AG09309 (cell line): ENCODE data around the gene CDK5RAP1.
A peak's percentile ranks its signal among the peaks of the same experiment; 100 is the strongest.
"Not testable (repeated sequence)": the region's sequence is repeated elsewhere in the genome, so short reads cannot be mapped to it uniquely, and the experiment has no call there.

Source experiments
- DNase-seq: peaks from one replicate; pipeline ENCODE4 v3.0.0-alpha.2; 2010; ENCODE audit warnings: low read depth
- H3K4me3 ChIP-seq: 2 replicates; pipeline ENCODE4 v1.5.1; 2011; ENCODE audit warnings: mild to moderate bottlenecking, low read depth, low read length, moderate library complexity; ENCODE audit not compliant: control insufficient read depth
- TF ChIP-seq, protein P1 (sequence below): IDR thresholded peaks from 2 replicates; pipeline ENCODE4 v1.5.1; 2011; ENCODE audit warnings: mild to moderate bottlenecking, low read depth, low read length, inconsistent platforms; ENCODE audit not compliant: insufficient read depth, control insufficient read depth; ENCODE audit errors: missing control alignments

The CDK5RAP1 gene

DNA sequence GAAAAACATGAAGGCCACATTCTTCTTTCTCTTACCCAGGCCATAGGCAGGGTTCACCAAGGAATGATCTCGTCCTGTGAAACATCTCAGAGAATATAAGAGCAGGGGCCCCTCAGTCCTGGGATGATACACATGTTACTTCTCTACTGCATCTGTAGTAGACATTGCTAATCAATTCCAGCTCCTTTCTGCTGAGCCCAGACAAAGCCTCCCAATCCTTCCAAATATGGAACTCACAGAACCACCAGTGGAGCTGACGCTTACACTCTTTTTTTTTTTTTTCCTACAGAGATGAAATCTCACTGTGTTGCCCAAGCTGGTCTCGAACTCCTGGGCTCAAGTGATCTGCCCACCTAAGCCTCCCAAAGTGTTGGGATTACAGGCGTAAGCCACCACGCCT, 33.1 kb upstream of the CDK5RAP1 start:
- no peak for DNase-seq
- no peak overlapping the region for H3K4me3 ChIP-seq
- TF ChIP-seq, protein P1, sequence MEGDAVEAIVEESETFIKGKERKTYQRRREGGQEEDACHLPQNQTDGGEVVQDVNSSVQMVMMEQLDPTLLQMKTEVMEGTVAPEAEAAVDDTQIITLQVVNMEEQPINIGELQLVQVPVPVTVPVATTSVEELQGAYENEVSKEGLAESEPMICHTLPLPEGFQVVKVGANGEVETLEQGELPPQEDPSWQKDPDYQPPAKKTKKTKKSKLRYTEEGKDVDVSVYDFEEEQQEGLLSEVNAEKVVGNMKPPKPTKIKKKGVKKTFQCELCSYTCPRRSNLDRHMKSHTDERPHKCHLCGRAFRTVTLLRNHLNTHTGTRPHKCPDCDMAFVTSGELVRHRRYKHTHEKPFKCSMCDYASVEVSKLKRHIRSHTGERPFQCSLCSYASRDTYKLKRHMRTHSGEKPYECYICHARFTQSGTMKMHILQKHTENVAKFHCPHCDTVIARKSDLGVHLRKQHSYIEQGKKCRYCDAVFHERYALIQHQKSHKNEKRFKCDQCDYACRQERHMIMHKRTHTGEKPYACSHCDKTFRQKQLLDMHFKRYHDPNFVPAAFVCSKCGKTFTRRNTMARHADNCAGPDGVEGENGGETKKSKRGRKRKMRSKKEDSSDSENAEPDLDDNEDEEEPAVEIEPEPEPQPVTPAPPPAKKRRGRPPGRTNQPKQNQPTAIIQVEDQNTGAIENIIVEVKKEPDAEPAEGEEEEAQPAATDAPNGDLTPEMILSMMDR: no peak

DNA sequence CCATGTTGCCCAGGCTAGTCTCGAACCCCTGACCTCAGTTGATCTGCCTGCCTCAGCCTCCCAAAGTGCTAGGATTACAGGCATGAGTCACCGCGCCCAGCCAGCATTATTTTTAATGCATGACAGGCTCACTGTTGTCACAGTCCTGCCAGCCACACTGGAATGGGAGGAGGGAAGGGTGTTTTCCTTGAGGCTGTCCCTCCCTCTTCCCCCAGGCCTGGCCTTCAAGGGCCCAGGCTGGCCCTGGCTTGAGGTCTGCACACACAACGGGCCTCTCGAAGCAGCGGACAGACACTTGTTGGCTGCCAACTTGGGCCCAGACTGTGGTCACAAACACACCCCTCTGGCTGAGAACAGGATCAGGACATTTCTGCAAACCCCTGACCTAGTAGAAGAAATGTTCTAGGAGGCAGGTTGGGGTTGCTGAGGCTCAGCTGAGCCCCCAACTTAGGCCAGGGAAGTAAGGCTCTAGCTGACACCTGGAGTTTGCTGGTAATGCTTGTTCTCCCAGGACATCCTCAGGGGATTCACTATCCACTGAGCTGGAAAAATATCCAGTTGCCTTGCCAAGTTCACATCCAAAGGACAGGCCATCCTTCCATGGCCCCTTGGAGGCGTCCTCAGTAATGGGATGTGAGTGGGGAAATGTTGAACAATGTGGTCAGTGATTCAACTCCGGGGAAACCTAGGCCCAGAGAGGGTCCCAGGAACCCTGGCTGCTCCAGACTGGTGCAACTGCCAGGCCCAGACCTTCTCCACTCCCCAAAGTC, 32.3 kb upstream of the CDK5RAP1 start:
- no peak overlapping the region for H3K4me3 ChIP-seq
- TF ChIP-seq, protein P1: no peak
- DNase-seq: no peak

DNA sequence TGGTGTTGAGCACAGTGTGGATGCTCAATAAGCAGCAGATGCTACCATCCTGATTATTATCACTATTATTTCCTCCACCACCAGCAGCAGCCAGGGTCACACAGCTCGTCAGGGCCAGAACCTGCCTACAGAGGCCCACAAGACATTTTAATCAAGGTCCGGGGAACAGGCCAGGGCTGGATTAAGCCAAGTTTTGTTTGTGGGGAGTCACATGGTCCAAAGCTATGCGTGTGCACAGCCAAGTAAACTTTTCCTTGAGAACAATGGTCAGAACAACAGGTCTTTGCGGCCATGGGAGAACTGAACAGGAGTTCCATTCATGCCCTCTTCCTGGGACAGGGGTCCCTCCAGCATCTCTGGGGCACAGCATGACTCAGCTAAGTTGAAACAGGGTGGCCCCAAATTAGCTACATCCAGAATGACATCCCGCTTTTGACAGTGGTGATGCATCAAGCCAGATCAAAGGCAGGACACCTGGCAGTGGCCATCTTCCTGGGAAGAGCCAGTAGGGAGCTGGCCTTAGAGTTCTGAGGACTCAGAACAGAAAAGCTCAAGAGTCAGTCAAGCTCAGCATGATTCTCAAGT, 30.6 kb upstream of the CDK5RAP1 start:
- TF ChIP-seq, protein P1: no peak
- no peak for DNase-seq

GRCh38 chr20:33423875-33424274, 22.6 kb upstream of the CDK5RAP1 start:
- not testable (repeated sequence) for DNase-seq, H3K4me3 ChIP-seq

More for the DNA sequence above, 30.6 kb upstream of the CDK5RAP1 start:
- no peak overlapping the region for H3K4me3 ChIP-seq

- peak; percentile 63 for DNase-seq
- TF ChIP-seq, protein P1: no peak
- no peak overlapping the region for H3K4me3 ChIP-seq
Observed at GRCh38 chr20:33423141-33423834, 22.0 kb upstream of the CDK5RAP1 start.

DNA sequence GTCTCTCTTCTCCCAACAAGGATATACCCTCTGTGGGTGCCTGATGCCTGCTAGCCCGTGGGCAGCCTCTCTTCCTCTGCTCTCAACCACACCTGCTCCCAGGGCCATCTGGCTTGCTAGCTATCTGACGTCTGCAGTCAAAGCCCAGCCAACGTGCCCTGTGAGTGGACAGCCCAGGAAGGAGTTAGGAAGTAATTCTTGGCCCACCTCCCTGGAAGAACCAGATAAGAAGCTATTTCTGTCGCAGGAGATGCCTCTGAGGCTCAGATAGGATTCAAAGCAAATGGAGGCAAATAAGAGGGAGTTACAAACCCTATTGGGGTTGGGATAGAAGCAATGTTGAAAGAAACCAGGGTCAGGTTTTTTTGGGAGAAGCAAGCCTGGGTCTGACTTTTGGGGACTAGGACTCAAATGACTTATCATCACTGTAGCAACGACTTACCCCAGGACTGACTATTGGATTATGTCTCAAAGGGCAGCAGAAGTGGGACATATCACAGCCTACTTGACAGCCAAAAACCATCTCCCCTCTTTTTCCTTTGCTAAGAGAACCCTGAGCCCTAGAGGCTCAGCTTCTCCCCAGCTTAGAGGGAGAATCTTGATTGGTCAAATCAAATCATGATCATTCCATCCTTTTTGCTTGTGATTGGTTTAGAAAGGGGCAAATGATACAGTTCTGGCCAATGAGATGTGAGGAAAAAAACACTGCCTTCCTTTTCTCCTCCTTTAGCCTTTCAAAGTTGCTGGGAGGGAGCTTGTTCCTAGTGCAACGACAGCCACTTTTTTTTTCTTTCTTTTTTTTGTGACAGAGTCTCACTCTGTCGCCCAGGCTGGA, 18.0 kb upstream of the CDK5RAP1 start:
- no peak for DNase-seq
- TF ChIP-seq, protein P1: no peak
- no peak overlapping the region for H3K4me3 ChIP-seq
